HepG2 (cell line): ENCODE measurements around the gene SFMBT1. TPM values are rescaled to one million over a fixed set of nuclear protein-coding genes. Genes with fewer than 3 reads are reported as not detected.
A peak's percentile ranks its signal among the peaks of the same experiment; 100 is the strongest.

Experiments used
- BRD4 ChIP-seq: sonication (generic); formaldehyde crosslinking; IDR thresholded peaks from 2 replicates; pipeline ENCODE4 v1.4.0; 2020; ENCODE audit warnings: missing genetic modification reagents
- ELF3 ChIP-seq: IDR thresholded peaks from 2 replicates; pipeline ENCODE4 v1.6.1; 2016; ENCODE audit warnings: missing genetic modification reagents, missing compliant biosample characterization
- FOXO4 ChIP-seq: sonication (generic); formaldehyde crosslinking; conservative IDR thresholded peaks from 2 replicates; pipeline ENCODE4 v1.8.1; 2023; ENCODE audit warnings: missing genetic modification reagents
- GABPB1 ChIP-seq: IDR thresholded peaks from 2 replicates; pipeline ENCODE4 v1.6.1; 2016; ENCODE audit warnings: mild to moderate bottlenecking, missing genetic modification reagents, moderate library complexity, missing compliant biosample characterization
- GRHL1 ChIP-seq: sonication (generic); formaldehyde crosslinking; conservative IDR thresholded peaks from 2 replicates; pipeline ENCODE4 v1.8.0; 2022; ENCODE audit warnings: missing genetic modification reagents
- HNRNPUL1 ChIP-seq: fragments of 200-400 bp; formaldehyde crosslinking; IDR thresholded peaks from 2 replicates; pipeline ENCODE4 v1.6.1; 2017; ENCODE audit warnings: low read depth, mild to moderate bottlenecking, low read length, moderate library complexity
- HOXD1 ChIP-seq: sonication (generic); formaldehyde crosslinking; IDR thresholded peaks from 2 replicates; pipeline ENCODE4 v1.5.0; 2020; ENCODE audit warnings: missing genetic modification reagents
- MEIS2 ChIP-seq: sonication (generic); formaldehyde crosslinking; IDR thresholded peaks from 2 replicates; pipeline ENCODE4 v1.9.0; 2021; ENCODE audit warnings: mild to moderate bottlenecking, missing genetic modification reagents
- NCOA1 ChIP-seq: sonication (generic); formaldehyde crosslinking; IDR thresholded peaks from 2 replicates; pipeline ENCODE4 v1.9.0; 2021; ENCODE audit warnings: missing genetic modification reagents
- NCOA2 ChIP-seq: sonication (generic); formaldehyde crosslinking; IDR thresholded peaks from 2 replicates; pipeline ENCODE4 v1.8.0; 2022; ENCODE audit warnings: inconsistent platforms
- NFE2L1 ChIP-seq: sonication (generic); formaldehyde crosslinking; IDR thresholded peaks from 2 replicates; pipeline ENCODE4 v1.4.0; 2020; ENCODE audit warnings: missing genetic modification reagents, mild to moderate bottlenecking, borderline replicate concordance
- POLR2A ChIP-seq, 2 experiments: IDR thresholded peaks; 2 replicates each; pipeline ENCODE4 v1.6.1; 2011; ENCODE audit warnings: low read depth in 2 of 2, low read length in 2 of 2, mild to moderate bottlenecking in 1 of 2, moderate library complexity in 1 of 2; ENCODE audit not compliant: insufficient read depth in 1 of 2
- SYNCRIP ChIP-seq: fragments of 200-400 bp; formaldehyde crosslinking; IDR thresholded peaks from 2 replicates; pipeline ENCODE4 v1.6.1; 2018; ENCODE audit warnings: mild to moderate bottlenecking, low read depth, low read length; ENCODE audit not compliant: insufficient read depth
- TOPORS ChIP-seq: sonication (generic); formaldehyde crosslinking; IDR thresholded peaks from 2 replicates; pipeline ENCODE4 v1.8.0; 2023; ENCODE audit warnings: mild to moderate bottlenecking, missing genetic modification reagents
- ZBTB1 ChIP-seq: sonication (generic); formaldehyde crosslinking; IDR thresholded peaks from 2 replicates; pipeline ENCODE4 v1.4.0; 2020; ENCODE audit warnings: missing genetic modification reagents, borderline replicate concordance
- ZBTB43 ChIP-seq: sonication (generic); formaldehyde crosslinking; conservative IDR thresholded peaks from 2 replicates; pipeline ENCODE4 v1.4.0; 2020; ENCODE audit warnings: missing genetic modification reagents
- ZBTB7A ChIP-seq: sonication (generic); formaldehyde crosslinking; IDR thresholded peaks from 2 replicates; pipeline ENCODE4 v1.8.0; 2022; ENCODE audit warnings: mild to moderate bottlenecking, missing genetic modification reagents
- ZMAT5 ChIP-seq: sonication (generic); formaldehyde crosslinking; IDR thresholded peaks from 2 replicates; pipeline ENCODE4 v1.5.0; 2020; ENCODE audit warnings: mild to moderate bottlenecking, low read depth, missing genetic modification reagents, borderline replicate concordance
- ZNF138 ChIP-seq: sonication (generic); formaldehyde crosslinking; IDR thresholded peaks from 2 replicates; pipeline ENCODE4 v1.5.0; 2020; ENCODE audit warnings: mild to moderate bottlenecking, low read depth, missing genetic modification reagents
- ZNF24 ChIP-seq: fragments of 450-650 bp; IDR thresholded peaks from 2 replicates; pipeline ENCODE4 v1.6.1; 2017; ENCODE audit warnings: antibody characterized with exemption, mild to moderate bottlenecking
- ZNF280D ChIP-seq: sonication (generic); formaldehyde crosslinking; IDR thresholded peaks from 2 replicates; pipeline ENCODE4 v1.5.1; 2020; ENCODE audit warnings: mild to moderate bottlenecking, missing genetic modification reagents
- ZNF33A ChIP-seq: sonication (generic); formaldehyde crosslinking; IDR thresholded peaks from 2 replicates; pipeline ENCODE4 v1.5.1; 2020; ENCODE audit warnings: missing genetic modification reagents, mild to moderate bottlenecking, moderate library complexity, borderline replicate concordance
- ZNF75D ChIP-seq: sonication (generic); formaldehyde crosslinking; IDR thresholded peaks from 2 replicates; pipeline ENCODE4 v1.8.1; 2023; ENCODE audit warnings: missing genetic modification reagents, mild to moderate bottlenecking, borderline replicate concordance
- ZNF768 ChIP-seq: sonication (generic); formaldehyde crosslinking; IDR thresholded peaks from 2 replicates; pipeline ENCODE4 v1.4.0; 2020; ENCODE audit warnings: missing genetic modification reagents
- ZNF777 ChIP-seq: sonication (generic); formaldehyde crosslinking; IDR thresholded peaks from 2 replicates; pipeline ENCODE4 v1.4.0; 2020; ENCODE audit warnings: missing genetic modification reagents
- polyA plus RNA-seq, 8 experiments: library from polyadenylated mRNA; depleted of rRNA in 3 of 8; stranded (reverse) in 7 of 8; unstranded in 1 of 8; fragments of >200 nt; fragmentation: Illumina TruSeq in 4 of 8; extraction: Trizol in 4 of 8; gene quantifications; 2 replicates each; pipeline versions ENCODE4 v1.2.1 to v1.2.3, GENCODE V29; 2011 to 2016; ENCODE audit warnings: low read depth in 4 of 8, missing spikeins in 1 of 8, mixed read lengths in 1 of 8; ENCODE audit not compliant: insufficient read depth in 1 of 8
- total RNA-seq, 5 experiments: library from RNA; depleted of rRNA; stranded (reverse); fragments of >200 nt; fragmentation: Illumina TruSeq; extraction: Trizol; gene quantifications; 2 replicates each; pipeline ENCODE4 v1.2.3, GENCODE V29; 2016; ENCODE audit warnings: low read depth in 1 of 5

SFMBT1 gene
- total and polyA plus RNA-seq, 2 of the 13 experiments (the other 11 are each of a cell fraction or from before 2014, with no cell fraction given) = 3.8 to 12.8 TPM

GRCh38 chr3:53092942-53093341 lies 47.1 kb upstream of the SFMBT1 start (continued):
- TF ChIP-seq ZBTB43 (CRISPR knock-in tag) (no peak), ZBTB1 (CRISPR knock-in tag) (no peak), NCOA1 (CRISPR knock-in tag) (no peak), ZMAT5 (CRISPR knock-in tag) (no peak), GABPB1 (no peak), HNRNPUL1 (no peak), BRD4 (CRISPR knock-in tag) (no peak), NCOA2 (peak; percentile 72), ZNF777 (CRISPR knock-in tag) (no peak), TOPORS (CRISPR knock-in tag) (no peak), ZNF280D (CRISPR knock-in tag) (no peak), ZBTB7A (CRISPR knock-in tag) (peak; percentile 65; the same call in 1 of the 2 replicates), ZNF138 (CRISPR knock-in tag) (no peak), GRHL1 (no peak), ELF3 (no peak), ZNF768 (CRISPR knock-in tag) (no peak), MEIS2 (CRISPR knock-in tag) (no peak), SYNCRIP (no peak), NFE2L1 (no peak), HOXD1 (CRISPR knock-in tag) (no peak), POLR2A (IDR thresholded peaks at IDR 0.05; ENCODE audit: insufficient read depth in 1 of 2, low read depth in 2 of 2, low read length in 2 of 2) (no peak), ZNF33A (CRISPR knock-in tag) (no peak), ZNF75D (CRISPR knock-in tag) (no peak), FOXO4 (CRISPR knock-in tag) (no peak), ZNF24 (no peak)
